ENCODE results near the gene CREB3. TPM values are rescaled to one million over a fixed set of nuclear protein-coding genes. Genes with fewer than 3 reads are reported as not detected.

Gene CREB3
- total RNA-seq, 1 donor from 2014 or later: 29.2 TPM

DNA sequence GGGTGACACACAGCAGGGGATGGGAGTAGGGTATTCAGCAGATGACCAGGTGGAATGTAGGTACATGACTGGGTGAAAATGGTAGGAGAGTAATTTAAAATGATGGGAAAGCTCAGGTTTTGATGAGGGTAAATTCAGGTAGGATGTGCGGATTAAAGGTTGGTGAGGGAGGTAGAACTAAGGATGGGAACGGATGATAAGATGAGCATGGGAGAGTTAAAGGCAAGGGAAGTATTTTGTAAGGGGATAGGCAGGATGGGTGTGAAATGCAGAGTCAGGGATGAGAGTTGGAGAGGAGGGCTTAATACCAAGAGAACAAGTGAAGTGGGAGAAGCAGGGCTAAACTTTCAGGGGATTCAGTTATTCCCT, 2.0 kb upstream of the CREB3 start:
- Mint-ChIP-seq H3K27ac (ENCODE audit: unreplicated experiment) (no peak overlapping the region), H3K36me3 (ENCODE audit: low read depth, unreplicated experiment) (peaks cover 24% of the 10 kb centered on the region), H3K9me3 (ENCODE audit: unreplicated experiment) (no peaks in the 10 kb centered on the region), H3K4me3 (ENCODE audit: unreplicated experiment) (no peak overlapping the region), H3K27me3 (ENCODE audit: unreplicated experiment) (peaks cover 13% of the 10 kb centered on the region), H3K4me1 (ENCODE audit: unreplicated experiment) (peaks cover 18% of the 10 kb centered on the region)
- no peak for DNase-seq (ENCODE audit: low spot score)
- TF ChIP-seq, protein P1, sequence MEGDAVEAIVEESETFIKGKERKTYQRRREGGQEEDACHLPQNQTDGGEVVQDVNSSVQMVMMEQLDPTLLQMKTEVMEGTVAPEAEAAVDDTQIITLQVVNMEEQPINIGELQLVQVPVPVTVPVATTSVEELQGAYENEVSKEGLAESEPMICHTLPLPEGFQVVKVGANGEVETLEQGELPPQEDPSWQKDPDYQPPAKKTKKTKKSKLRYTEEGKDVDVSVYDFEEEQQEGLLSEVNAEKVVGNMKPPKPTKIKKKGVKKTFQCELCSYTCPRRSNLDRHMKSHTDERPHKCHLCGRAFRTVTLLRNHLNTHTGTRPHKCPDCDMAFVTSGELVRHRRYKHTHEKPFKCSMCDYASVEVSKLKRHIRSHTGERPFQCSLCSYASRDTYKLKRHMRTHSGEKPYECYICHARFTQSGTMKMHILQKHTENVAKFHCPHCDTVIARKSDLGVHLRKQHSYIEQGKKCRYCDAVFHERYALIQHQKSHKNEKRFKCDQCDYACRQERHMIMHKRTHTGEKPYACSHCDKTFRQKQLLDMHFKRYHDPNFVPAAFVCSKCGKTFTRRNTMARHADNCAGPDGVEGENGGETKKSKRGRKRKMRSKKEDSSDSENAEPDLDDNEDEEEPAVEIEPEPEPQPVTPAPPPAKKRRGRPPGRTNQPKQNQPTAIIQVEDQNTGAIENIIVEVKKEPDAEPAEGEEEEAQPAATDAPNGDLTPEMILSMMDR (IDR thresholded peaks at IDR 0.05; ENCODE audit: unreplicated experiment): no peak

- Mint-ChIP-seq H3K4me3 (ENCODE audit: unreplicated experiment) (peak overlapping the region; percentile 92), H3K4me1 (ENCODE audit: unreplicated experiment) (peaks cover 20% of the 10 kb centered on the region), H3K27ac (ENCODE audit: unreplicated experiment) (peak overlapping the region; percentile 59), H3K27me3 (ENCODE audit: unreplicated experiment) (peaks cover 12% of the 10 kb centered on the region), H3K9me3 (ENCODE audit: unreplicated experiment) (no peaks in the 10 kb centered on the region), H3K36me3 (ENCODE audit: low read depth, unreplicated experiment) (peaks cover 23% of the 10 kb centered on the region)
- TF ChIP-seq, protein P1 (IDR thresholded peaks at IDR 0.05; ENCODE audit: unreplicated experiment): no peak
- DNase-seq (ENCODE audit: low spot score): no peak
Observed at GRCh38 chr9:35731415-35732184, 866 bp upstream of the CREB3 start.

DNA sequence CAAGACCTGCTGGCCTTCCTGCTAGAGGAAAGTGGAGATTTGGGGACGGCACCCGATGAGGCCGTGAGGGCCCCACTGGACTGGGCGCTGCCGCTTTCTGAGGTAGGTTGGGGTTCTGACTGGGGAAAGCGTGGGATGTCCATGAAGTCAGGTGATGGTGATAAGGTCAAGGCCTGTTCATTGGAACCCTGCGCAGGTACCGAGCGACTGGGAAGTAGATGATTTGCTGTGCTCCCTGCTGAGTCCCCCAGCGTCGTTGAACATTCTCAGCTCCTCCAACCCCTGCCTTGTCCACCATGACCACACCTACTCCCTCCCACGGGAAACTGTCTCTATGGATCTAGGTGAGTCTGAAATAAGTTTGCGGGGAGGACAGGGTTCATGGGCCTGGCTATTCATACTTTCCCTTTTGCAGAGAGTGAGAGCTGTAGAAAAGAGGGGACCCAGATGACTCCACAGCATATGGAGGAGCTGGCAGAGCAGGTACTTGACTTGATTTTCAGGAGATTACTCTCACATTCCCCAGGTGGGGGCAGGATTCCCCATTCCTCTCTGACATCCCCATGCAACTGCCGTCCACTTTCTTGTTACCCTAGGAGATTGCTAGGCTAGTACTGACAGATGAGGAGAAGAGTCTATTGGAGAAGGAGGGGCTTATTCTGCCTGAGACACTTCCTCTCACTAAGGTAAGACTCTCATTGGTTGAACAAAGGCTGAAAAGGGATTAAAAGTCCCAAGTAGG, 505 bp downstream of the CREB3 start:
- peak; percentile 51 for DNase-seq (ENCODE audit: low spot score)
- Mint-ChIP-seq H3K27me3 (ENCODE audit: unreplicated experiment) (peaks cover 12% of the 10 kb centered on the region), H3K27ac (ENCODE audit: unreplicated experiment) (peak overlapping the region; percentile 87), H3K9me3 (ENCODE audit: unreplicated experiment) (no peaks in the 10 kb centered on the region), H3K4me3 (ENCODE audit: unreplicated experiment) (peak overlapping the region; percentile 92), H3K4me1 (ENCODE audit: unreplicated experiment) (peaks cover 23% of the 10 kb centered on the region), H3K36me3 (ENCODE audit: low read depth, unreplicated experiment) (peaks cover 25% of the 10 kb centered on the region)
- TF ChIP-seq, protein P1 (IDR thresholded peaks at IDR 0.05; ENCODE audit: unreplicated experiment): no peak

DNA sequence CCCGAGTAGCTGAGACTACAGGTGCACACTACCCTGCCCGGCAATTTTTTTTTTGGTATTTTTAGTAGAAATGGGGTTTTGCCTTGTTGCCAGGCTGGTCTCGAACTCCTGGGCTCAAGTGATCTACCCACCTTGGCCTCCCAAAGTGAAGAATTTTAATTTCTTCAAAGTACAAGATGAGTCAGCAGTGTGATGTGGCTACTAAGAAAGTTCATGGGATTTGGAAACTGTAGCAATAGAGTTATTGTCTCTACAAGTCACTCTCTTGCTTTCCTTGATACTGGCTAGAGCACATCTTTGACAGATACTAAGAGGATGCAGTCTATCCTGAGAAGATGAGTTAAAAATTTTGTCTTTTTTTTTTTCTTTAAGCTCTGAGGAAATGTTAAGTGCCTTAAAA, 1.6 kb downstream of the CREB3 start:
- TF ChIP-seq, protein P1 (IDR thresholded peaks at IDR 0.05; ENCODE audit: unreplicated experiment): no peak

GRCh38 chr9:35736201-35736633, 3.8 kb downstream of the CREB3 start:
- DNase-seq (ENCODE audit: low spot score): peak; percentile 75
- TF ChIP-seq, protein P1 (IDR thresholded peaks at IDR 0.05; ENCODE audit: unreplicated experiment): peak; percentile 68
- H3K27ac Mint-ChIP-seq (ENCODE audit: unreplicated experiment): peak overlapping the region; percentile 84
- no peaks in the 10 kb centered on the region for H3K9me3 Mint-ChIP-seq (ENCODE audit: unreplicated experiment)
- peaks cover 20% of the 10 kb centered on the region for H3K4me1 Mint-ChIP-seq (ENCODE audit: unreplicated experiment)
- peaks cover 48% of the 10 kb centered on the region for H3K36me3 Mint-ChIP-seq (ENCODE audit: low read depth, unreplicated experiment)
- peaks cover 6% of the 10 kb centered on the region for H3K27me3 Mint-ChIP-seq (ENCODE audit: unreplicated experiment)
- H3K4me3 Mint-ChIP-seq (ENCODE audit: unreplicated experiment): no peak overlapping the region

More for the DNA sequence above, 1.6 kb downstream of the CREB3 start:
- Mint-ChIP-seq H3K9me3 (ENCODE audit: unreplicated experiment) (no peaks in the 10 kb centered on the region), H3K36me3 (ENCODE audit: low read depth, unreplicated experiment) (peaks cover 35% of the 10 kb centered on the region), H3K27me3 (ENCODE audit: unreplicated experiment) (peaks cover 12% of the 10 kb centered on the region), H3K4me1 (ENCODE audit: unreplicated experiment) (peaks cover 23% of the 10 kb centered on the region), H3K27ac (ENCODE audit: unreplicated experiment) (peak overlapping the region; percentile 81), H3K4me3 (ENCODE audit: unreplicated experiment) (peak overlapping the region; percentile 51)
- no peak for DNase-seq (ENCODE audit: low spot score)

All from endothelial cell (in vitro differentiated cells).